ENCODE measurements around the gene SLC26A1.

SLC26A1 gene

GRCh38 chr4:997375-998071, 4.3 kb upstream of the SLC26A1 start:
- no peak for DNase-seq

DNA sequence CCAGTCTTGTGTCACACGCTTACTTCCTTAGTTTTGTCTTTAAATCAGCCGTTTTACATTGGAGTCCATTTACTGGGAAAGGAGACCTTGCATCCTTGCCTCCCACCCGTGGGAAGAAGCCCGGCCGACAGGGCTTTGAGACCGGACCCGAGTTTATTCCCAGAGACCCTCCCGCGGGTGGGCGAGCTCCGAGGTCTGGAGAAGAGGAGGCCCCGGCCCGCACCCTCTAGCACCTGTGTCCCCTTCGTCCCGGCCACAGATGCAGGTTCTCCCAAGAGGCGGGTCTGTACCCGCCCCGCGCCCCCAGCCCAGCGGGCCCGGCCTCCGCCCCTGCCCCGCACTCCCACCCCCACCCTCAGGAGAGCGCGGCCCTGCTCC, 3.8 kb upstream of the SLC26A1 start:
- DNase-seq: no peak

GRCh38 chr4:996030-996996, 3.1 kb upstream of the SLC26A1 start:
- no peak for DNase-seq

DNA sequence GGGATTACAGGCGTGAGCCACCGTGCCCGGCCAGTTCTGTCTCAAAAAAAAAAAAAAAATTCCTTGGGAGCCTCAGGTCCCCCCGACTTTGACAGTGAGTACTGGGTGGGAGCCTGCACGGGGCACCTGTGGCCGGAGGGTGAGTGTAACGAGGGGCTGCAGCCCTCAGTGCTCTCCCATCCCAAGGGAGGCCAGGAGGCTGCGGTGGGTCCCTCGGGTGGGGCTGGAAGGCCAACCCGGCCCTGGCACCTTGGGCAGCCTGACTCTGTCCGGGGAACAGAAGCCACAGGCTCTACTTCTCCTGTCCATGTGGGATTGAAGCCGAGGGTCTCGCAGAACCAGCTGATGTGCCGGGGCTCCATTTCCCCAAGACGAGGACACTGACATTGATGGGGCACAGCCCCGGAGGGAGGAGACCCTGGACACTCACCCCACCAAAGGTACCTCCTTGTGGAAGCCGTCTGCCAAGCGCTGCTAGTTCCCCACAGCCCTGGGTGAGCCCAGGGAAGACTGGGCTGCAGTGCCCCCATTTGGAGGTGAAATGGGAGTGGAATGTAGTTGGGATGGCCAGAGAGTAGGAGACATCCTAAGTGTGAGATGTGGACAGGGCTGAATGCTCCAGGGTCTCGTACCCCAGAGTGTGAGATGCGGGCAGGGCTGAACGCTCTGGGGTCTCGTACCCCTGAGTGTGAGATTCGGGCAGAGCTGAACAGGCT, 2.3 kb upstream of the SLC26A1 start:
- DNase-seq: no peak

GRCh38 chr4:992297-993110, 700 bp downstream of the SLC26A1 start:
- DNase-seq: no peak

- no peak for DNase-seq
Observed at GRCh38 chr4:991451-992296, 1.5 kb downstream of the SLC26A1 start.

- DNase-seq: no peak
Observed at GRCh38 chr4:990746-991367, 2.3 kb downstream of the SLC26A1 start.

DNA sequence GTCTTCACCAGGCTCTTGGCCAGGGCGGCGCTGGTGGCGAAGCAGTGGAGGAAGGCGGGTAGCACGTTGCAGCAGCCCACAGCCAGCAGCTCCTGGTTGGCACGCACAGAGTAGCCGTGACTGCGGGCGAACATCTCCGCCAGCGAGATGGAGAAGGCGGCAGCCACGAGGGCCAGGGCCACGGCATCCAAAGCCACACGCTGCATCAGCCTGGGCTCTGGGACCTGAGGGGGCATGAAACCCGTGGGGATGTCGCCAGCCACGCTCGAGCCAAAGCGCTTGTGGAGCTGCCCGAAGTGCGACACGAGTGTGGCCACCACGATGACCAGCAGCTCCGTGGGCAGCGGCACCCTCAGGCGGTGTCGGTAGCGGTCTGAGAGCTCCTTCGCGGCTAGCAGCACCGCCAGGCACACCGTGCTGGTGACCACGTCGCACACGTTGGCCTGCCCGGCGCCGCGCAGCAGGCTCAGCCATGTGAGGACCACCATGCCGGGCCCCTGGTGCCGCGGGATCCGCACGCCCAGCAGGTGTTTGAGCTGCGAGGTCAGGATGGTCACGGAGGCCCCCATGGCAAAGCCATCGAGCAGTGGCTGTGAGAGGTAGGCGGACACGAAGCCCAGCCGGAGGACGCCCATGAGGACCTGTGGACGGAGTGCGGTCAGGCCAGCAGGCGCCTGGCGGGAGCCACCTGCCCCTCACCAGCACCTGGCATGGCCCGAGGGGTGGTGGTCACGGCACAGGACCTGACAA, 3.3 kb downstream of the SLC26A1 start:
- DNase-seq: no peak

GRCh38 chr4:988726-989721, 4.2 kb downstream of the SLC26A1 start:
- no peak for DNase-seq

- no peak for DNase-seq
Observed at GRCh38 chr4:987624-988513, 5.3 kb downstream of the SLC26A1 start.

DNA sequence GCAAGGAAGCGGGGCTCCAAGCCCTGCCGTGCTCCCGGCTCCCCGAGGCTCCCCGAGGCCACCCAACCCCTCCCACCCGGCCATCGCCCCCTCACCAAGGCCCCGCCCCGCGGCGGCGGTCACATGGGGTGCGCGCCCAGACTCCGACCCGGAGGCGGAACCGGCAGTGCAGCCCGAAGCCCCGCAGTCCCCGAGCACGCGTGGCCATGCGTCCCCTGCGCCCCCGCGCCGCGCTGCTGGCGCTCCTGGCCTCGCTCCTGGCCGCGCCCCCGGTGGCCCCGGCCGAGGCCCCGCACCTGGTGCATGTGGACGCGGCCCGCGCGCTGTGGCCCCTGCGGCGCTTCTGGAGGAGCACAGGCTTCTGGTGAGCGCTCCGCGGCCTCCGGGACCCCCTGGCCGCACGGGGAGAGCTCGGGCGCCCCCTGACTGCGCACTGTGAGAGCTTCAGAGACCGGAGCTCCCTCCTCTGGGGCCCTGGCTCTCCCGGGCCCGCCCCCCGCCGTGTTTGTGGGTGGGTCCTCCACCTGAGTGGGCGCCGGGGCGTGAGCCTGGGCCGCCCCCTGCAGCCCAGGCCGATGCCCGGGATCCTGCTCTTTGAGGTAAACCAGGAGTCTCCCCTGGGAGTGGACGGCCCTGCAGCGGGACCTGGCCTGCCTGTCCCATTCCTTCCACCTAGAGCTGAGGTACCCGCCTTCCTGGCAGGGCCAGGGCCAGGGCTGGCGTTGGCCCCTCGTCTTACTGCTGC, 6.2 kb downstream of the SLC26A1 start, which contains the start of gene IDUA:
Gene IDUA (plus strand): TSS at position 166 of the 745 bp plus-strand sequence. CDS start 41 bp downstream, at position 207.
- DNase-seq: peak; percentile 88

DNA sequence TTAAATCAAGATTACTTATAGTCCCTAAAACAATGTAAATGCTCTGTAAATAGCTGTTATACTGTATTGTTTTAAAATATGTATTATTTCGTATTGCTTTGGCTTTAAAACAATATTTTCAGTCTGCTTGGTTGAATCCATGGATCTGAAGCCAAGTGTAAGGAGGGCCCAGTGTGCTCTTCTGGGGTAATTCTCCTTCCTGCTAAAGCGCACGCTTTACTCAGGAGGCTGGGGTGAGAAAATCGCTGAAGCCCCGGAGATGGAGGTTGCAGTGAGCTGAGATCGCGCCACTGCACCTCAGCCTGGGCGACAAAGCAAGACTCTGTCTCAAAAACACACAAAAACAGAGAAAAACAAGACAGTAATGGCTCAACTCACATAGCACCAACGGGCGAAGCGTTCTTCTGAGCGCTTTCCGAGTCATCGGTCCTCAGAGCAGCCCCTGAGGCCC, 6.8 kb downstream of the SLC26A1 start:
- no peak for DNase-seq

DNA sequence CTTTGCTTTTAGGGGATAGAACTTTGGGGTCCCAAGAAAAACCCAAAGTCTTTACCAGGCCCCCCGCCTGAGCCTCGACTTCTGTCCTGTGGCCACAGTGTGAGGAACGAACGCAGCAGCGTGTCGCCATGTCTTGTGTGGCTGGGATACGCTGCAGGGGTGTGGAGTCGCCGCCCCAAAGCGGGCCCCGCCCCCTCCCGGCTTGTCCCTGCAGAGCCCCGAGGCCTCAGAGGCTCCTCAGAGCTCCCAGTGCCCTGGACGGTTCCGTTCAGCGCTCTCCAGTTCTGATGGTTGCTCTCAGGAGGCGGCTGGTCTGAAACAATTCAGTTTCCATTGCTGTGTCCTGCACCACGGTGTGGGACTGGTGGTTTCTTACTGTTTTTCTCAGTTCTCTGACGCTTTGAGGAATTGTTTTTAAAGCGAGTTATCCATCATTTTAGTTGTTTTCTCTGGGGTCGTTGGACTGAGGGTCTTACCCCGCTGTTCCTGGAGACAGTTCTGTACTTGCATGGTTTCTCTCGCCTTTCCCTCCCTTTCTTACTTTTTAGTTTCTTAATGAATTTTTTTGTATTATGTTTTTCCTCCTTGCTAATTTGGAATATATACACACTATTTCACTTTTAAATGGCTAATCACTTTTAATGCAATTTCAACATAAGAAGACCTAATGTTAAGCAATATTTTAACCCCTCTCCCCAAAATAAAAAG, 7.9 kb downstream of the SLC26A1 start:
- DNase-seq: no peak

DNA sequence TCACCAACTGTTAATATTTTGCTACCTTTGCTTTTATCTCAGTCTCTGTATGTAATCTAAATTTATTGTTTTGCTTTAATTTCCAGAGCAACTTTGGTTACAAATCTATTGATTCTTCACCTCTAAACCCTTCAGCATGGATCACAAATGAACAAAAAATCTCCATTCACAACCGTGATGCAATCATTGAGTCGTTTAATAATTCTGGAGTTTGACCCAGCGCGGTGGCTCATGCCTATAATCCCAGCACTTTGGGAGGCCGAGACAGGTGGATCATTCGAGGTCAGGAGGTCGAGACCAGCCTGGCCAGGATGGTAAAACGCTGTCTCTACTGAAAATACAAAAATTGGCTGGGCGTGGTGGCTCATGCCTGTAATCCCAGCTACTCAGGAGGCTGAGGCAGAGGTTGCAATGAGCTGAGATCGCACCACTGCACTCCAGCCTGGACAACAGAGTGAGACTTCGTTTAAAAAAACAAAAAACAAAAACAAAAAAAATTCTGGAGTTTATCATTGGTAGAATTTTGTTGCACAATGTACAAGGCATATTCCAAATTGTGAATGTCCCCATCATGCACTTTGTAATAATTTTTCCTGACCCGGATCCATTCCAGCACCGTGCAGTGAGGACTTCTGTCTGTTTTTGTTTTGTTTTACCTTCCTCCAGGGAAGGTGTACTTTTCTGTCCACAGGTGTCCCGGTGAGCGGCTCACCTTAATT, 8.7 kb downstream of the SLC26A1 start:
- no peak for DNase-seq

- DNase-seq: no peak
Observed at GRCh38 chr4:982814-983213, 10.4 kb downstream of the SLC26A1 start.

DNA sequence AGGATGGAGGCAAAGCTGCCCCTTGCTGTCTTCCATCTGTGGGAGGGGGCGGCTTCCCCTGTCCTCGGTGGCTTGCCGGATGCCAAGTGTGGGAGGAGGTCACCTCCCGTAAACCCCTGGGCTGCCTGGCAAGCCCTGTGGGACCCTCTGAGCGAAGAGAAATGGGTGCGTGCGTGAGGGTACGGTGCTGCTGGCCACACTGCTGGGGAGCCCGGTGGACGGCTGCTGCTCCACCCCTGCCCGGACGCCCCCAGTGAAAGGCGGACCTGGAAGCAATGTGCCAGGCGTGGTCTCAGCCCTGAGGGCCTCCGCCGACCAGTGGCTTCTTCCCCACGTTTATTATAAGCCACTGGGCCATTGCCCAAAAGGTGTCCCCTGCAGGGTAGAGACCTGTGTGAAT, 10.9 kb downstream of the SLC26A1 start:
- DNase-seq: no peak
